Psoas muscle (tissue), 8 donors: ENCODE measurements around the gene NFATC1. TPM values are rescaled to one million over a fixed set of nuclear protein-coding genes. Genes with fewer than 3 reads are reported as not detected.

Source experiments
- ATAC-seq, 4 donors: fragments of 200-7000 bp; cut with Tn5 transposase; one replicate each; pipeline ENCODE4 v1.9.1; 2020; ENCODE audit warnings: moderate library complexity in 3 of 4, mild to moderate bottlenecking in 2 of 4
- DNase-seq, 2 donors: peaks; one replicate each; pipeline ENCODE4 v3.0.0-alpha.2; 2020
- H3K27ac ChIP-seq: fragments of 200-600 bp; one replicate; pipeline ENCODE4 v1.8.0; 2022
- H3K27me3 ChIP-seq, 3 donors: fragments of 200-600 bp in 1 of 3; one replicate each; pipeline versions ENCODE4 v1.6.1 to v1.8.0; 2013 to 2022; ENCODE audit warnings: low read length in 2 of 3, mild to moderate bottlenecking in 2 of 3, moderate library complexity in 1 of 3; ENCODE audit not compliant: insufficient read depth in 3 of 3
- H3K36me3 ChIP-seq, 2 donors: fragments of 200-600 bp in 1 of 2; one replicate each; pipeline versions ENCODE4 v1.6.1 to v1.8.0; 2013 to 2022; ENCODE audit warnings: low read depth in 1 of 2, mild to moderate bottlenecking in 1 of 2, moderate library complexity in 1 of 2; ENCODE audit not compliant: insufficient read depth in 1 of 2
- H3K4me1 ChIP-seq: fragments of 200-600 bp; one replicate; pipeline ENCODE4 v1.8.0; 2022
- H3K4me3 ChIP-seq: fragments of 200-600 bp; one replicate; pipeline ENCODE4 v1.8.0; 2022; ENCODE audit warnings: mild to moderate bottlenecking
- H3K9me3 ChIP-seq: fragments of 200-600 bp; one replicate; pipeline ENCODE4 v1.8.0; 2022
- CTCF ChIP-seq: fragments of 200-600 bp; IDR thresholded peaks from one replicate; pipeline ENCODE4 v1.8.0; 2022; ENCODE audit warnings: antibody characterized with exemption
- WGBS, 3 donors: extraction: QIAGEN DNeasy Blood & Tissue Kit; methylation state at CpG; one replicate each; pipeline versions ENCODE4 v1.1.6 to v1.1.7; 2013; 5-methylcytosine and 5-hydroxymethylcytosine counted together
- intact Hi-C, 2 donors: fragments of 100-400 bp; cut with DNase I; formaldehyde crosslinking; loops; one replicate each; pipeline versions ENCODE4 v1.11.0 to v1.14.2; 2022
- polyA plus RNA-seq, 3 donors: library from polyadenylated mRNA; stranded (reverse); fragments of 200-250 nt; gene quantifications; one replicate each; pipeline ENCODE4 v1.2.3, GENCODE V29; 2013
- total RNA-seq, 4 donors: library from RNA; stranded (reverse); fragmentation: NEBNext Ultra II Directional in 2 of 4; extraction: Animal tissue kit (Norgen Biotek cat#: 25700) in 2 of 4; gene quantifications; one replicate each; pipeline versions ENCODE4 v1.2.1 to v1.2.4, GENCODE V29; 2021 to 2023
- donor health status: healthy with polysubstance abuse.
- donor health status: DM: no; HTN: no; CAD: no; lungs with moderate emphysema.
- donor health status: Bipolar disorder and iron deficiency.
- donor health status: healthy.
- donor health status: DM: yes; HTN: yes; CAD: no.
- donor health status: DM: no; HTN: no; CAD: no.
- donor health status: DM: no; HTN: no; CAD: no.
- donor health status: DM: yes; HTN: yes; CAD: no.

The NFATC1 gene
- total and polyA plus RNA-seq, 7 donors: 3.0 to 28.7 (median 21.0) TPM

- intact Hi-C loops: no loop called here
- WGBS, 3 donors: 96 to 97% (median 96%) methylated on average over 16 of the region's 16 CpGs
- peaks cover 0 to 3% of the 10 kb centered on the region in 2 donors for H3K36me3 ChIP-seq
- no peak overlapping the region for H3K27ac ChIP-seq
- ATAC-seq (no peak), DNase-seq (no peak)
- H3K4me1 ChIP-seq: peaks cover 48% of the 10 kb centered on the region
- H3K4me3 ChIP-seq: no peak overlapping the region
- TF ChIP-seq CTCF: no peak
- H3K9me3 ChIP-seq: no peaks in the 10 kb centered on the region
- no peaks in the 10 kb centered on the region for H3K27me3 ChIP-seq
Measured at GRCh38 chr18:79441420-79441819, 45.7 kb downstream of the NFATC1 start.

- H3K27ac ChIP-seq: no peak overlapping the region
- no peaks in the 10 kb centered on the region for H3K27me3 ChIP-seq
- intact Hi-C loops: no loop called here
- H3K4me1 ChIP-seq: peaks cover 44% of the 10 kb centered on the region
- H3K9me3 ChIP-seq: no peaks in the 10 kb centered on the region
- TF ChIP-seq CTCF: no peak
- peak in 1 of 2 donors; percentile 46 for DNase-seq
- no peak overlapping the region for H3K4me3 ChIP-seq
- H3K36me3 ChIP-seq: peaks cover 0 to 3% of the 10 kb centered on the region in 2 donors
- WGBS, 3 donors: 75 to 79% (median 79%) methylated on average over 25 to 29 of the region's 29 CpGs
- ATAC-seq: no peak
Measured at GRCh38 chr18:79442508-79443221, 46.9 kb downstream of the NFATC1 start.

GRCh38 chr18:79445221-79445620 lies 49.5 kb downstream of the NFATC1 start:
- no peak for DNase-seq
- intact Hi-C loops: loop anchor here in 1 of 2 donors (5.0 kb wide), 1 partner anchor 37 kb away; no protein-coding TSS in a partner anchor
- no peaks in the 10 kb centered on the region for H3K9me3 ChIP-seq
- peak overlapping the region; percentile 57 for H3K27ac ChIP-seq
- ATAC-seq: peak in 1 of 4 donors; percentile 13
- peaks cover 21% of the 10 kb centered on the region for H3K4me1 ChIP-seq
- H3K4me3 ChIP-seq: no peak overlapping the region
- peaks cover 0 to 18% of the 10 kb centered on the region in 2 donors for H3K36me3 ChIP-seq
- no peaks in the 10 kb centered on the region for H3K27me3 ChIP-seq
- 60 to 79% (median 68%) methylated on average over 15 of the region's 15 CpGs for whole genome bisulfite sequencing, 3 donors
- TF ChIP-seq CTCF: no peak

- Histone ChIP-seq H3K4me3 (no peak overlapping the region), H3K36me3 (peaks cover 0 to 23% of the 10 kb centered on the region in 2 donors), H3K4me1 (peaks cover 16% of the 10 kb centered on the region), H3K9me3 (no peaks in the 10 kb centered on the region), H3K27me3 (no peaks in the 10 kb centered on the region), H3K27ac (peak overlapping the region; percentile 57)
- intact Hi-C loops: loop anchor here in 1 of 2 donors (5.0 kb wide), 1 partner anchor 36 kb away; no protein-coding TSS in a partner anchor
- ATAC-seq: peak; percentile 63 to 85 (median 71)
- 46 to 61% (median 48%) methylated on average over 18 of the region's 18 CpGs for WGBS, 3 donors
- no peak for DNase-seq
- no peak for TF ChIP-seq CTCF
Measured at GRCh38 chr18:79445696-79446561, 50.2 kb downstream of the NFATC1 start.
